SK-N-SH (cell line): ENCODE results near the gene THEMIS. TPM values are rescaled to one million over a fixed set of nuclear protein-coding genes. Genes with fewer than 3 reads are reported as not detected.

Experiments
- CTCF ChIA-PET: fragments of 300-600, 350-600 bp; formaldehyde crosslinking; extraction: SDS; loops from one replicate; lab custom pipeline; 2021; lab: Yijun Ruan, JAX
- POLR2A ChIA-PET: fragments of 350-600 bp; sonication (Branson Sonifier 250); formaldehyde crosslinking; extraction: SDS; loops from one replicate; lab custom pipeline; 2020; ENCODE audit warnings: antibody characterized with exemption, inconsistent platforms; lab: Yijun Ruan, JAX
- DNase-seq: peaks from one replicate; pipeline ENCODE4 v3.0.0; 2012
- H2AFZ ChIP-seq: fragments of 200-600 bp; sonication (generic); 2 replicates; pipeline ENCODE4 v1.8.1; 2016; ENCODE audit warnings: antibody characterized with exemption, mild to moderate bottlenecking, low read depth
- H3F3A ChIP-seq: fragments of 200-600 bp; sonication (generic); replicated peaks from 2 replicates; pipeline ENCODE3; 2016; ENCODE audit warnings: antibody characterized with exemption, mild to moderate bottlenecking; ENCODE audit not compliant: insufficient read depth
- H3K27ac ChIP-seq, 2 experiments: fragments of 200-500 bp in 1 of 2; fragments of 200-600 bp in 1 of 2; sonication (Bioruptor generic) in 1 of 2; sonication (generic), shearing (Covaris generic) in 1 of 2; 2 replicates each; pipeline versions ENCODE4 v1.5.1 to v1.6.1; 2014 to 2016; ENCODE audit warnings: low read depth in 2 of 2, inconsistent platforms in 1 of 2, low read length in 1 of 2, mild to moderate bottlenecking in 1 of 2, mixed read lengths in 1 of 2
- H3K27me3 ChIP-seq: fragments of 200-600 bp; sonication (generic), shearing (Covaris generic); 2 replicates; pipeline ENCODE4 v1.6.1; 2016; ENCODE audit warnings: mixed run types; ENCODE audit not compliant: insufficient read depth
- H3K36me3 ChIP-seq, 2 experiments: fragments of 200-500 bp in 1 of 2; fragments of 200-600 bp in 1 of 2; sonication (Bioruptor generic) in 1 of 2; sonication (generic) in 1 of 2; replicated peaks in 1 of 2; 2 replicates each; pipeline versions ENCODE3 to v1.5.1; 2014 to 2016; ENCODE audit warnings: low read length in 1 of 2, mild to moderate bottlenecking in 1 of 2; ENCODE audit not compliant: insufficient read depth in 2 of 2, control insufficient read depth in 1 of 2
- H3K4me1 ChIP-seq, 2 experiments: fragments of 200-500 bp in 1 of 2; fragments of 200-600 bp in 1 of 2; sonication (Bioruptor generic) in 1 of 2; sonication (generic), shearing (Covaris generic) in 1 of 2; 2 replicates each; pipeline versions ENCODE4 v1.5.1 to v1.6.1; 2014 to 2016; ENCODE audit warnings: low read depth in 1 of 2, low read length in 1 of 2, mixed run types in 1 of 2; ENCODE audit not compliant: insufficient read depth in 2 of 2, control insufficient read depth in 1 of 2
- H3K4me2 ChIP-seq: fragments of 200-600 bp; sonication (generic), shearing (Covaris generic); 2 replicates; pipeline ENCODE4 v1.6.1; 2017; ENCODE audit warnings: mixed run types
- H3K4me3 ChIP-seq, 2 experiments: fragments of 200-500 bp in 1 of 2; fragments of 200-600 bp in 1 of 2; sonication (Bioruptor generic) in 1 of 2; sonication (generic), shearing (Covaris generic) in 1 of 2; 2 replicates each; pipeline versions ENCODE4 v1.5.1 to v1.8.1; 2014 to 2016; ENCODE audit warnings: low read depth in 2 of 2, inconsistent platforms in 1 of 2, low read length in 1 of 2, mild to moderate bottlenecking in 1 of 2, mixed read lengths in 1 of 2, moderate library complexity in 1 of 2
- H3K79me2 ChIP-seq: fragments of 200-600 bp; sonication (generic); 2 replicates; pipeline ENCODE4 v1.8.1; 2017; ENCODE audit warnings: mild to moderate bottlenecking; ENCODE audit not compliant: insufficient read depth
- H3K9ac ChIP-seq: fragments of 200-600 bp; sonication (generic); 2 replicates; pipeline ENCODE4 v1.6.1; 2017; ENCODE audit warnings: mixed run types
- H3K9me2 ChIP-seq: fragments of 200-600 bp; sonication (generic); 2 replicates; pipeline ENCODE4 v1.6.1; 2017; ENCODE audit warnings: mixed run types
- H3K9me3 ChIP-seq: fragments of 200-600 bp; sonication (generic); 2 replicates; pipeline ENCODE4 v1.6.1; 2017; ENCODE audit warnings: mixed run types, mild to moderate bottlenecking, moderate library complexity
- H4K20me1 ChIP-seq: fragments of 200-600 bp; sonication (generic); 2 replicates; pipeline ENCODE4 v1.6.1; 2017; ENCODE audit warnings: mild to moderate bottlenecking, mixed run types; ENCODE audit not compliant: insufficient read depth
- CHD2 ChIP-seq: fragments of 150-350 bp; IDR thresholded peaks from 2 replicates; pipeline ENCODE4 v1.6.1; 2018; ENCODE audit warnings: low read length; ENCODE audit not compliant: partially characterized antibody
- ELF1 ChIP-seq: IDR thresholded peaks from 2 replicates; pipeline ENCODE4 v1.4.0; 2012
- EZH2phosphoT487 ChIP-seq: fragments of 200-600 bp; sonication (generic); IDR thresholded peaks from 2 replicates; pipeline ENCODE4 v1.6.1; 2017; ENCODE audit warnings: low read depth, mixed run types, mild to moderate bottlenecking, antibody characterized with exemption, moderate library complexity, borderline replicate concordance
- FOSL2 ChIP-seq: IDR thresholded peaks from 2 replicates; pipeline ENCODE4 v1.4.0; 2012; ENCODE audit warnings: low read depth, mild to moderate bottlenecking, moderate library complexity, borderline replicate concordance
- FOXJ3 ChIP-seq: sonication (generic); formaldehyde crosslinking; IDR thresholded peaks from 2 replicates; pipeline ENCODE4 v1.5.1; 2020; ENCODE audit warnings: mild to moderate bottlenecking, missing genetic modification reagents
- FOXM1 ChIP-seq: IDR thresholded peaks from 2 replicates; pipeline ENCODE4 v1.4.0; 2012; ENCODE audit warnings: low read depth, mild to moderate bottlenecking
- GABPA ChIP-seq: IDR thresholded peaks from 2 replicates; pipeline ENCODE4 v1.4.0; 2012; ENCODE audit warnings: low read depth, mild to moderate bottlenecking
- GATA2 ChIP-seq: sonication (generic); formaldehyde crosslinking; IDR thresholded peaks from 2 replicates; pipeline ENCODE4 v1.5.0; 2020; ENCODE audit warnings: mild to moderate bottlenecking, missing genetic modification reagents
- JUND ChIP-seq: IDR thresholded peaks from 2 replicates; pipeline ENCODE4 v1.4.0; 2012
- MEF2A ChIP-seq: IDR thresholded peaks from 2 replicates; pipeline ENCODE4 v1.4.0; 2012; ENCODE audit warnings: low read depth, borderline replicate concordance
- NFIC ChIP-seq: IDR thresholded peaks from 2 replicates; pipeline ENCODE4 v1.4.0; 2012; ENCODE audit warnings: borderline replicate concordance
- NRF1 ChIP-seq: IDR thresholded peaks from 2 replicates; pipeline ENCODE4 v1.6.1; 2012; ENCODE audit warnings: low read depth, mild to moderate bottlenecking, low read length
- RAD21 ChIP-seq: IDR thresholded peaks from 2 replicates; pipeline ENCODE4 v1.6.1; 2012; ENCODE audit warnings: mild to moderate bottlenecking, low read length
- RXRA ChIP-seq: IDR thresholded peaks from 2 replicates; pipeline ENCODE4 v1.4.0; 2012; ENCODE audit warnings: low read depth, mild to moderate bottlenecking, borderline replicate concordance
- SMC3 ChIP-seq: IDR thresholded peaks from 2 replicates; pipeline ENCODE4 v1.6.1; 2012; ENCODE audit warnings: low read depth, low read length, improper control_type of control experiment
- YY1 ChIP-seq: IDR thresholded peaks from 2 replicates; pipeline ENCODE4 v1.4.0; 2012; ENCODE audit warnings: low read depth, mild to moderate bottlenecking
- WGBS: methylation state at CpG from one replicate; pipeline ENCODE4 v1.1.6; 2017; ENCODE audit warnings: low lambda C conversion rate; 5-methylcytosine and 5-hydroxymethylcytosine counted together
- polyA plus RNA-seq, 3 experiments: library from polyadenylated mRNA; depleted of rRNA; stranded (reverse); fragments of >200 nt; gene quantifications; 2 replicates each; pipeline ENCODE4 v1.2.3, GENCODE V29; 2012
- TF ChIP-seq, protein P1 (sequence below): IDR thresholded peaks from 2 replicates; pipeline ENCODE4 v1.4.0; 2012; ENCODE audit warnings: low read depth
- TF ChIP-seq, protein P2 (sequence below): fragments of 200-600 bp; sonication (generic); IDR thresholded peaks from 2 replicates; pipeline ENCODE4 v1.6.1; 2017; ENCODE audit warnings: antibody characterized with exemption, mild to moderate bottlenecking, moderate library complexity
- TF ChIP-seq, protein P3 (sequence below): IDR thresholded peaks from 2 replicates; pipeline ENCODE4 v1.4.0; 2012; ENCODE audit warnings: low read depth, borderline replicate concordance
- TF ChIP-seq, protein P4 (sequence below): fragments of 150-350 bp; IDR thresholded peaks from 2 replicates; pipeline ENCODE4 v1.6.1; 2016; ENCODE audit warnings: mild to moderate bottlenecking, low read depth, low read length

Gene THEMIS
- polyA plus RNA-seq, 1 of the 3 experiments (the other 2 are of a cell fraction): not detected

DNA sequence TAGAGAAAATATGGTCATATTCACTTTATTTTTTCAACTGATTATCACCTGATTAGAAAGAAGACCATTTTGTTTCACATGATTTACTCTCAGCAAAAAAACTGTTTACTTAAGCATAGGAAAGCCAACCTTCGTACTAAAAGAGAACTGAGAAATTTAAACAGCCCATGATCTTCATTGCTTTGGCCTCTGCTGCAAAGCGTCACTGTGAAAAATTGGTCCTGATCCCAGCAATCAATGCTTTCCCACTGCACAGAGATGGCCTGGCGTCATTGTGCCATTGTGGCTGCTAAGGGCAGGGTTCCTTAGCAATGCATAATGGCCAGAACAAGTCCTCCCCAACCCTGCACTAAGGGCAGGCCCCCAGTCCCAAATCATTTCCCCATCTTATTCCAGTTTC, 19.9 kb upstream of the THEMIS start:
- Histone ChIP-seq H3K4me3 (no peak overlapping the region), H3K4me2 (no peak overlapping the region), H3F3A (no peaks in the 10 kb centered on the region), H3K27me3 (no peaks in the 10 kb centered on the region), H3K27ac (no peak overlapping the region), H3K9ac (no peak overlapping the region), H3K36me3 (no peaks in the 10 kb centered on the region), H3K9me2 (no peaks in the 10 kb centered on the region), H3K79me2 (no peaks in the 10 kb centered on the region), H3K4me1 (no peaks in the 10 kb centered on the region), H3K9me3 (no peaks in the 10 kb centered on the region), H4K20me1 (no peaks in the 10 kb centered on the region), H2AFZ (no peak overlapping the region)
- ChIA-PET POLR2A (no interaction called here), CTCF (no interaction called here)
- no peak for DNase-seq
- WGBS: 59% methylated on average over 3 of the region's 3 CpGs
- TF ChIP-seq RAD21: no peak
- TF ChIP-seq NFIC: no peak
- TF ChIP-seq, protein P1, sequence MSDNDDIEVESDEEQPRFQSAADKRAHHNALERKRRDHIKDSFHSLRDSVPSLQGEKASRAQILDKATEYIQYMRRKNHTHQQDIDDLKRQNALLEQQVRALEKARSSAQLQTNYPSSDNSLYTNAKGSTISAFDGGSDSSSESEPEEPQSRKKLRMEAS: no peak
- TF ChIP-seq RXRA: no peak
- no peak for TF ChIP-seq FOXM1
- TF ChIP-seq CHD2: no peak
- TF ChIP-seq FOXJ3 (CRISPR knock-in tag): no peak
- TF ChIP-seq YY1: no peak
- TF ChIP-seq, protein P2, sequence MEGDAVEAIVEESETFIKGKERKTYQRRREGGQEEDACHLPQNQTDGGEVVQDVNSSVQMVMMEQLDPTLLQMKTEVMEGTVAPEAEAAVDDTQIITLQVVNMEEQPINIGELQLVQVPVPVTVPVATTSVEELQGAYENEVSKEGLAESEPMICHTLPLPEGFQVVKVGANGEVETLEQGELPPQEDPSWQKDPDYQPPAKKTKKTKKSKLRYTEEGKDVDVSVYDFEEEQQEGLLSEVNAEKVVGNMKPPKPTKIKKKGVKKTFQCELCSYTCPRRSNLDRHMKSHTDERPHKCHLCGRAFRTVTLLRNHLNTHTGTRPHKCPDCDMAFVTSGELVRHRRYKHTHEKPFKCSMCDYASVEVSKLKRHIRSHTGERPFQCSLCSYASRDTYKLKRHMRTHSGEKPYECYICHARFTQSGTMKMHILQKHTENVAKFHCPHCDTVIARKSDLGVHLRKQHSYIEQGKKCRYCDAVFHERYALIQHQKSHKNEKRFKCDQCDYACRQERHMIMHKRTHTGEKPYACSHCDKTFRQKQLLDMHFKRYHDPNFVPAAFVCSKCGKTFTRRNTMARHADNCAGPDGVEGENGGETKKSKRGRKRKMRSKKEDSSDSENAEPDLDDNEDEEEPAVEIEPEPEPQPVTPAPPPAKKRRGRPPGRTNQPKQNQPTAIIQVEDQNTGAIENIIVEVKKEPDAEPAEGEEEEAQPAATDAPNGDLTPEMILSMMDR: no peak
- TF ChIP-seq, protein P3, sequence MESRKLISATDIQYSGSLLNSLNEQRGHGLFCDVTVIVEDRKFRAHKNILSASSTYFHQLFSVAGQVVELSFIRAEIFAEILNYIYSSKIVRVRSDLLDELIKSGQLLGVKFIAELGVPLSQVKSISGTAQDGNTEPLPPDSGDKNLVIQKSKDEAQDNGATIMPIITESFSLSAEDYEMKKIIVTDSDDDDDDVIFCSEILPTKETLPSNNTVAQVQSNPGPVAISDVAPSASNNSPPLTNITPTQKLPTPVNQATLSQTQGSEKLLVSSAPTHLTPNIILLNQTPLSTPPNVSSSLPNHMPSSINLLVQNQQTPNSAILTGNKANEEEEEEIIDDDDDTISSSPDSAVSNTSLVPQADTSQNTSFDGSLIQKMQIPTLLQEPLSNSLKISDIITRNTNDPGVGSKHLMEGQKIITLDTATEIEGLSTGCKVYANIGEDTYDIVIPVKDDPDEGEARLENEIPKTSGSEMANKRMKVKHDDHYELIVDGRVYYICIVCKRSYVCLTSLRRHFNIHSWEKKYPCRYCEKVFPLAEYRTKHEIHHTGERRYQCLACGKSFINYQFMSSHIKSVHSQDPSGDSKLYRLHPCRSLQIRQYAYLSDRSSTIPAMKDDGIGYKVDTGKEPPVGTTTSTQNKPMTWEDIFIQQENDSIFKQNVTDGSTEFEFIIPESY: no peak
- TF ChIP-seq, protein P4, sequence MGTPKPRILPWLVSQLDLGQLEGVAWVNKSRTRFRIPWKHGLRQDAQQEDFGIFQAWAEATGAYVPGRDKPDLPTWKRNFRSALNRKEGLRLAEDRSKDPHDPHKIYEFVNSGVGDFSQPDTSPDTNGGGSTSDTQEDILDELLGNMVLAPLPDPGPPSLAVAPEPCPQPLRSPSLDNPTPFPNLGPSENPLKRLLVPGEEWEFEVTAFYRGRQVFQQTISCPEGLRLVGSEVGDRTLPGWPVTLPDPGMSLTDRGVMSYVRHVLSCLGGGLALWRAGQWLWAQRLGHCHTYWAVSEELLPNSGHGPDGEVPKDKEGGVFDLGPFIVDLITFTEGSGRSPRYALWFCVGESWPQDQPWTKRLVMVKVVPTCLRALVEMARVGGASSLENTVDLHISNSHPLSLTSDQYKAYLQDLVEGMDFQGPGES: no peak
- TF ChIP-seq GABPA: no peak
- TF ChIP-seq MEF2A: no peak
- TF ChIP-seq ELF1: no peak
- TF ChIP-seq FOSL2: no peak
- TF ChIP-seq EZH2phosphoT487: no peak
- no peak for TF ChIP-seq NRF1
- no peak for TF ChIP-seq JUND
- no peak for TF ChIP-seq GATA2 (CRISPR knock-in tag)
- no peak for TF ChIP-seq SMC3
